Activated CD4-positive, alpha-beta T cell treated with anti-CD3 and anti-CD28 coated beads, Interleukin-2, amount 10 ng/mL, durations not matched to agents 7 days and 5 days (primary cell): ENCODE measurements around the gene LIF. TPM values are rescaled to one million over a fixed set of nuclear protein-coding genes. Genes with fewer than 3 reads are reported as not detected.

Experiments used
- CTCF ChIA-PET: fragments of 350-600 bp; sonication (Branson Sonifier 250); formaldehyde crosslinking; loops from one replicate; lab custom pipeline; 2021; ENCODE audit warnings: antibody characterized with exemption; lab: Charles Lee
- POLR2A ChIA-PET: fragments of 350-600 bp; sonication (Branson Sonifier 250); formaldehyde crosslinking; loops from one replicate; lab custom pipeline; 2021; ENCODE audit warnings: antibody characterized with exemption; lab: Charles Lee
- DNase-seq: peaks from one replicate; pipeline ENCODE4 v3.0.0-alpha.2; 2020
- H3K27ac Mint-ChIP-seq: one replicate; pipeline ENCODE4 v1.8.0; 2021; ENCODE audit warnings: mild to moderate bottlenecking, moderate library complexity, mixed read lengths
- H3K27me3 Mint-ChIP-seq: one replicate; pipeline ENCODE4 v1.8.0; 2021; ENCODE audit warnings: mixed read lengths
- H3K36me3 Mint-ChIP-seq: one replicate; pipeline ENCODE4 v1.8.0; 2021; ENCODE audit warnings: low read depth, mixed read lengths
- H3K4me1 Mint-ChIP-seq: one replicate; pipeline ENCODE4 v1.8.0; 2021; ENCODE audit warnings: mixed read lengths
- H3K4me3 Mint-ChIP-seq: one replicate; pipeline ENCODE4 v1.8.0; 2021; ENCODE audit warnings: mild to moderate bottlenecking, moderate library complexity, mixed read lengths
- H3K9me3 Mint-ChIP-seq: one replicate; pipeline ENCODE4 v1.8.0; 2021; ENCODE audit warnings: mixed read lengths
- total RNA-seq, 2 experiments: library from RNA; stranded (reverse); gene quantifications; one replicate each; pipeline ENCODE4 v1.2.3, GENCODE V29; 2021

The LIF gene
- total RNA-seq, 2 experiments from 2014 or later: 102 to 103 TPM

- H3K27me3 Mint-ChIP-seq: no peaks in the 10 kb centered on the region
- peaks cover 29% of the 10 kb centered on the region for H3K36me3 Mint-ChIP-seq
- POLR2A ChIA-PET: no interaction called here
- DNase-seq: no peak
- no peaks in the 10 kb centered on the region for H3K9me3 Mint-ChIP-seq
- peak overlapping the region; percentile 52 for H3K27ac Mint-ChIP-seq
- CTCF ChIA-PET: interaction anchor here (0.6 to 1.4 kb wide), 2 partner anchors 9 to 1435 kb away, joined by 3 read pairs; no protein-coding TSS in a partner anchor
- H3K4me3 Mint-ChIP-seq: no peak overlapping the region
- H3K4me1 Mint-ChIP-seq: peaks cover 71% of the 10 kb centered on the region
Measured at GRCh38 chr22:30260276-30260675, 13.7 kb upstream of the LIF start.

GRCh38 chr22:30254314-30254713, 7.8 kb upstream of the LIF start:
- H3K9me3 Mint-ChIP-seq: no peaks in the 10 kb centered on the region
- H3K36me3 Mint-ChIP-seq: no peaks in the 10 kb centered on the region
- ChIA-PET CTCF (interaction anchor here (1.0 to 2.1 kb wide), 10 partner anchors 9 to 141 kb away, joined by 3 to 8 read pairs (median 5); no protein-coding TSS in a partner anchor), POLR2A (interaction anchor here (0.6 kb wide), 1 partner anchor 29 kb away, joined by 3 read pairs; no protein-coding TSS in a partner anchor)
- H3K27me3 Mint-ChIP-seq: no peaks in the 10 kb centered on the region
- H3K27ac Mint-ChIP-seq: peak overlapping the region; percentile 83
- peaks cover 71% of the 10 kb centered on the region for H3K4me1 Mint-ChIP-seq
- no peak overlapping the region for H3K4me3 Mint-ChIP-seq
- DNase-seq: no peak

DNA sequence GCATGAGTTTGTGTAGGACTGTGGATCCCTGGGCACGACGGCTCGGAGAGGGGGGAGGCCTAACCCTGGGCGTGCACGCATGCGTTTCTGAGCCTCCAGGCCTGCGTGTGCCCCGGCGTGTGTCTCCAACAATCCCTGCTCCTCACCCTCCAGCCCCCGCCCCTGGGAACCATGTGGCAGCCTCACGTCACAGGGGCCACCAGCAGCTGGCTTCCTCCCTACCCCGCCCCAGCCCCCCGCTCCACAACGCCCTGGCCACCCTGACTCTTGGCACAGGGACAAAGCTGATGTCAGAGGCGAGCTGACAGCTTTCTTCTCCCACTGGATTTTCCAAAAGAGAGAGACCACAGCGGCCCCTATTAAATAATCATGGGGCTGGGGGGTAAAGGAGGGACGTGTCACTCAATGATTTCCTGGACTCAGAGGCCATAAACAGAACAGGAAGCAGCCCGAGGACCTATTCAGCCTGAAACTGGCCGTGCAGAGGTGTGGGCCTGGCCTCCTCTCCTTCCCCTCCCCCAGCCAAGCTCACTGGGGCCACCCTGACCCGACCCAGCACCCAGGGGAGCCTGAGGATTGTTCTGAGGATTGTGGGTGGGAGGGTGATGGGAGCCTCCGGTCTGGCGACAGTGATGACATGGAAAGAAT, 6.8 kb upstream of the LIF start:
- POLR2A ChIA-PET: no interaction called here
- Mint-ChIP-seq H3K27me3 (no peaks in the 10 kb centered on the region), H3K4me1 (peaks cover 70% of the 10 kb centered on the region), H3K36me3 (no peaks in the 10 kb centered on the region), H3K9me3 (no peaks in the 10 kb centered on the region), H3K27ac (peak overlapping the region; percentile 64), H3K4me3 (no peak overlapping the region)
- no peak for DNase-seq
- CTCF ChIA-PET: interaction anchor here (2.1 kb wide), 1 partner anchor 34 kb away, joined by 8 read pairs; no protein-coding TSS in a partner anchor

DNA sequence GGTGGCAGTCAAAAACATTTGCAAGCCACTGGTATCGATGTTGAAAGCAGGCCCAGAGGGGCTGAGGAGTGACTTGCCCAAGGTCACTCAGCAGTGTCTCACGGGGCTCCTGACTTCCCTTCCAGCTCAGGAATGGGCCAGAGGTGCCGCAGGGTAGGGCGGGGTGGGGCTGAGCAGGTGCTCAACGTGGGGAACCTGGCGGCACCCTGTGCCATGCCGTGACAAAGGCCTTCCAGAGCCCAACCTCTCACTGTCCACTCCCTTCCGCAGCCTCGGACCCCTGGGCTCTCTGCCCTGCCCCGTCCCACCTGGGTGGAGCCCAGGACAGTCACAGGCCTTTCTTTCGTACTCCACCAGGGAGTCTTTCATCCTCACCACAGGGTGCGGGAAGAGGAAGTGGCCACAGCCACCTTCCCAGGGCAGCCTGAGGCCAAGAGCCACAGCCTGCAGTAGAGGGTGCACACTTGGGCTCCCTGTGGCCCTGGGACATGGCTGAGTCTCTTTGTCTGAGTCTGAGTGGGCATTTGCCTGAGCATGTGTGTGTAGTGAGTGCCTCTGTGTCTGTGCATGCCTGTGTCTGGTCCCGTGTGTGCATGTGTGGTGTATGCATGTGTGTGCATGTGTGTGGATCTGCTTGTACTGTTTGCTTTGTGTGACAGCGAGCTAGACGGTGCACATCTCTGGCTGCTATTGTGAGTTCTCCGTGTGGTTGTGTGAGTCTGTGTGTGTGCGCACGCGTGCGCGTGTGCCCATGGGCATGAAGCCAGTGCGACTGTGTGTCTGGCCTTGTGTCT, 6.0 kb upstream of the LIF start:
- H3K4me1 Mint-ChIP-seq: peaks cover 70% of the 10 kb centered on the region
- peak overlapping the region; percentile 79 for H3K27ac Mint-ChIP-seq
- no peaks in the 10 kb centered on the region for H3K9me3 Mint-ChIP-seq
- no peaks in the 10 kb centered on the region for H3K36me3 Mint-ChIP-seq
- DNase-seq: no peak
- CTCF ChIA-PET: interaction anchor here (2.1 kb wide), 1 partner anchor 35 kb away, joined by 8 read pairs; no protein-coding TSS in a partner anchor
- POLR2A ChIA-PET: no interaction called here
- no peaks in the 10 kb centered on the region for H3K27me3 Mint-ChIP-seq
- no peak overlapping the region for H3K4me3 Mint-ChIP-seq

- H3K4me1 Mint-ChIP-seq: peaks cover 74% of the 10 kb centered on the region
- ChIA-PET POLR2A (interaction anchor here (0.7 kb wide), 1 partner anchor 31 kb away, joined by 3 read pairs; no protein-coding TSS in a partner anchor), CTCF (interaction anchor here (0.6 to 1.6 kb wide), 4 partner anchors 9 to 144 kb away, joined by 3 to 7 read pairs (median 4); partner anchors contain the start of gene CASTOR1)
Measured at GRCh38 chr22:30251711-30252110, 5.2 kb upstream of the LIF start.

DNA sequence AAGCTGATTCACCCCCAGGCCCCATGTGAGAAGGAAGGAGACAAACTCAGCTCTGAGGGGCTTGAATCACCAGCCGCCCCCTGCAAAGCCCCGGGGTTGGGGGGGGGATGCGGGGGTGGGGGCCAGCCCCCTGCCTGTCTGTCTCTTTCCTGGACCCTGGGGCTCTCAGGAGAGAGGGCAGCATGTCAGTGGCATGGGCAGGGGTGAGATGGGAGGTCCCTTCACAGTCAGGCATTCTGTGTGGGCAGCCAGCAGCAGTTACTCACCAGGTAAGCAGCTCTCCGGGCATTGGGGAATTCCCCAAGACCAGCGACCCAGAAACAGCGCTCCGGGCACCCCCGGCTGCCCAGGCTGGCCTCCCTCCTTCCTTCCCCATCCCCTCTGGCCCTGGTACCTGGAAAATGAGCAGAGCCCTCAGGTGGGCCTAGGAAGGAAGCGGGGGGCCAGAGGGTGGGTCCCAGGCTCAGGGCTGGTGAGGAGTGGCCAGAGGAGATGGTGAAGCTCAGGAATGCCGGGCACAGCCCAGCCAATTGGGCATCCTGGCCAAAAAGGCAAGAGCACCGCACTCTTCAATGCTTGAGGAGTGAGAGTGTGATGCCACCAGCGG, 4.2 kb upstream of the LIF start:
- CTCF ChIA-PET: interaction anchor here (0.9 to 1.7 kb wide), 6 partner anchors 13 to 143 kb away, joined by 3 to 7 read pairs (median 4); partner anchors contain the start of gene CASTOR1
- H3K27ac Mint-ChIP-seq: no peak overlapping the region
- peaks cover 3% of the 10 kb centered on the region for H3K36me3 Mint-ChIP-seq
- no peak for DNase-seq
- H3K27me3 Mint-ChIP-seq: no peaks in the 10 kb centered on the region
- H3K9me3 Mint-ChIP-seq: no peaks in the 10 kb centered on the region
- POLR2A ChIA-PET: no interaction called here
- H3K4me3 Mint-ChIP-seq: no peak overlapping the region
- peaks cover 74% of the 10 kb centered on the region for H3K4me1 Mint-ChIP-seq

More at GRCh38 chr22:30251711-30252110, 5.2 kb upstream of the LIF start:
- no peak for DNase-seq
- H3K4me3 Mint-ChIP-seq: no peak overlapping the region
- H3K27me3 Mint-ChIP-seq: no peaks in the 10 kb centered on the region
- no peaks in the 10 kb centered on the region for H3K36me3 Mint-ChIP-seq
- H3K27ac Mint-ChIP-seq: no peak overlapping the region
- H3K9me3 Mint-ChIP-seq: no peaks in the 10 kb centered on the region

- Mint-ChIP-seq H3K9me3 (no peaks in the 10 kb centered on the region), H3K27me3 (no peaks in the 10 kb centered on the region), H3K36me3 (peaks cover 8% of the 10 kb centered on the region), H3K4me3 (no peak overlapping the region), H3K27ac (peak overlapping the region; percentile 60), H3K4me1 (peaks cover 77% of the 10 kb centered on the region)
- ChIA-PET CTCF (interaction anchor here (0.9 to 1.7 kb wide), 4 partner anchors 30 to 142 kb away, joined by 3 to 5 read pairs (median 4); no protein-coding TSS in a partner anchor), POLR2A (no interaction called here)
- no peak for DNase-seq
Measured at GRCh38 chr22:30250039-30250565, 3.5 kb upstream of the LIF start.

GRCh38 chr22:30249049-30250038, 2.8 kb upstream of the LIF start:
- CTCF ChIA-PET: interaction anchor here (0.8 to 1.7 kb wide), 4 partner anchors 29 to 130 kb away, joined by 3 to 5 read pairs (median 4); no protein-coding TSS in a partner anchor
- Mint-ChIP-seq H3K9me3 (no peaks in the 10 kb centered on the region), H3K36me3 (peaks cover 15% of the 10 kb centered on the region), H3K4me1 (peaks cover 78% of the 10 kb centered on the region), H3K4me3 (no peak overlapping the region), H3K27me3 (no peaks in the 10 kb centered on the region), H3K27ac (peak overlapping the region; percentile 60)
- no peak for DNase-seq
- POLR2A ChIA-PET: no interaction called here

- H3K9me3 Mint-ChIP-seq: no peaks in the 10 kb centered on the region
- H3K4me1 Mint-ChIP-seq: peaks cover 81% of the 10 kb centered on the region
- POLR2A ChIA-PET: no interaction called here
Measured at GRCh38 chr22:30248484-30248883, 1.9 kb upstream of the LIF start.

GRCh38 chr22:30247974-30248373, 1.4 kb upstream of the LIF start:
- ChIA-PET POLR2A (no interaction called here), CTCF (interaction anchor here (0.5 to 1.2 kb wide), 4 partner anchors 16 to 680 kb away, joined by 3 to 5 read pairs (median 4); no protein-coding TSS in a partner anchor)
- no peak for DNase-seq
- Mint-ChIP-seq H3K9me3 (no peaks in the 10 kb centered on the region), H3K4me3 (peak overlapping the region; percentile 99), H3K4me1 (peaks cover 82% of the 10 kb centered on the region), H3K27me3 (no peaks in the 10 kb centered on the region), H3K27ac (peak overlapping the region; percentile 95), H3K36me3 (peaks cover 29% of the 10 kb centered on the region)

More at GRCh38 chr22:30248484-30248883, 1.9 kb upstream of the LIF start:
- Mint-ChIP-seq H3K36me3 (peaks cover 24% of the 10 kb centered on the region), H3K27ac (peak overlapping the region; percentile 84), H3K27me3 (no peaks in the 10 kb centered on the region), H3K4me3 (peak overlapping the region; percentile 99)
- DNase-seq: no peak
- CTCF ChIA-PET: interaction anchor here (0.7 to 1.2 kb wide), 4 partner anchors 15 to 82 kb away, joined by 3 to 5 read pairs (median 4); no protein-coding TSS in a partner anchor

- ChIA-PET POLR2A (no interaction called here), CTCF (interaction anchor here (0.5 to 1.2 kb wide), 4 partner anchors 16 to 680 kb away, joined by 3 to 5 read pairs (median 4); no protein-coding TSS in a partner anchor)
Measured at GRCh38 chr22:30247561-30247960, 1.0 kb upstream of the LIF start.

More at GRCh38 chr22:30247561-30247960, 1.0 kb upstream of the LIF start:
- Mint-ChIP-seq H3K27ac (peak overlapping the region; percentile 95), H3K4me1 (peaks cover 82% of the 10 kb centered on the region), H3K4me3 (peak overlapping the region; percentile 99), H3K9me3 (no peaks in the 10 kb centered on the region), H3K27me3 (no peaks in the 10 kb centered on the region), H3K36me3 (peaks cover 33% of the 10 kb centered on the region)
- DNase-seq: no peak
